ENCODE data around the gene UHRF2. TPM values are rescaled to one million over a fixed set of nuclear protein-coding genes. Genes with fewer than 3 reads are reported as not detected.
A peak's percentile ranks its signal among the peaks of the same experiment; 100 is the strongest.

The UHRF2 gene
- polyA plus RNA-seq, 3 donors, result 1.6 to 36.4 (median 7.7) TPM

DNA sequence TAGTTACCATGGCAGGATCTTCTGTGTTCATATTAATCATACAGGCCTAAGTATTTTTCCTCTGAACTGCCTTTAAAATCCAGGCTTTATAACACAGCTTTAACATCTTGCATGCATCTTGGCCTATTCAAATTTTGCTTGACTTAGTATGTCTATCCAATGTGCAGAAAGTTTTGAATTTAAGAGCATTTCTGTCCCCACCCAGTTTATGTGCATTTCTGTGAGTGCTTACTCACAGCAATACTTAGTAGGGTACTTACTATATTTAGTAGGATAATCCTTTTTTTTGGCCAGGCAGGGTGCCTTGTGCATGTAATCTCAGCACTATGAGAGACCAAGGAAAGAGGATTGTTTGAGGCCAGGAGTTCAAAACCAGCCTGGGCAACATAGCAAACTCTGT lies 18.0 kb downstream of the UHRF2 start:
- Mint-ChIP-seq H3K9me3 (no peaks in the 10 kb centered on the region), H3K36me3 (peaks cover 11 to 24% of the 10 kb centered on the region in 2 donors), H3K4me3 (no peak overlapping the region), H3K27ac (peak overlapping the region in 4 of 7 donors; percentile 38 to 76 (median 50)), H3K27me3 (ENCODE audit: low read depth in 3 of 3) (no peaks in the 10 kb centered on the region), H3K4me1 (peaks cover 51% of the 10 kb centered on the region)
- TF ChIP-seq, protein P1, sequence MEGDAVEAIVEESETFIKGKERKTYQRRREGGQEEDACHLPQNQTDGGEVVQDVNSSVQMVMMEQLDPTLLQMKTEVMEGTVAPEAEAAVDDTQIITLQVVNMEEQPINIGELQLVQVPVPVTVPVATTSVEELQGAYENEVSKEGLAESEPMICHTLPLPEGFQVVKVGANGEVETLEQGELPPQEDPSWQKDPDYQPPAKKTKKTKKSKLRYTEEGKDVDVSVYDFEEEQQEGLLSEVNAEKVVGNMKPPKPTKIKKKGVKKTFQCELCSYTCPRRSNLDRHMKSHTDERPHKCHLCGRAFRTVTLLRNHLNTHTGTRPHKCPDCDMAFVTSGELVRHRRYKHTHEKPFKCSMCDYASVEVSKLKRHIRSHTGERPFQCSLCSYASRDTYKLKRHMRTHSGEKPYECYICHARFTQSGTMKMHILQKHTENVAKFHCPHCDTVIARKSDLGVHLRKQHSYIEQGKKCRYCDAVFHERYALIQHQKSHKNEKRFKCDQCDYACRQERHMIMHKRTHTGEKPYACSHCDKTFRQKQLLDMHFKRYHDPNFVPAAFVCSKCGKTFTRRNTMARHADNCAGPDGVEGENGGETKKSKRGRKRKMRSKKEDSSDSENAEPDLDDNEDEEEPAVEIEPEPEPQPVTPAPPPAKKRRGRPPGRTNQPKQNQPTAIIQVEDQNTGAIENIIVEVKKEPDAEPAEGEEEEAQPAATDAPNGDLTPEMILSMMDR (IDR thresholded peaks at IDR 0.05), result no peak
- no peaks in the 10 kb centered on the region for H3K9me3 ChIP-seq (replicated peaks in 1 of 2; ENCODE audit: control insufficient read depth in 1 of 2, insufficient read depth in 1 of 2, low read length in 2 of 2)
- DNase-seq, result no peak
- H3K4me3 ChIP-seq (replicated peaks in 1 of 3; ENCODE audit: low read depth in 2 of 3, low read length in 3 of 3), result no peak overlapping the region
- H2AFZ ChIP-seq (ENCODE audit: insufficient read depth, low read depth, low read length, poor library complexity, severe bottlenecking), result no peak overlapping the region
- intact Hi-C loops (cut with micrococcal nuclease), result no loop called here
- H3K4me1 ChIP-seq (ENCODE audit: control insufficient read depth in 1 of 2, insufficient read depth in 2 of 2, low read length in 2 of 2), result peaks cover 26 to 44% of the 10 kb centered on the region in 2 donors
- H3K4me2 ChIP-seq (replicated peaks; ENCODE audit: extremely low read depth, low read length, poor library complexity, severe bottlenecking), result no peak overlapping the region
- H3K27me3 ChIP-seq (ENCODE audit: control insufficient read depth in 2 of 2, insufficient read depth in 2 of 2, low read length in 2 of 2), result no peaks in the 10 kb centered on the region
- H3K36me3 ChIP-seq (replicated peaks in 1 of 2; ENCODE audit: control insufficient read depth in 1 of 2, insufficient read depth in 2 of 2, low read length in 2 of 2), result peaks cover 4 to 30% of the 10 kb centered on the region in 2 donors
- H3K79me2 ChIP-seq (ENCODE audit: insufficient read depth, low read length), result peaks cover 100% of the 10 kb centered on the region
- H4K20me1 ChIP-seq (ENCODE audit: insufficient read depth, low read length), result peaks cover 95% of the 10 kb centered on the region
- H3K9ac ChIP-seq (ENCODE audit: insufficient read depth, low read length, poor library complexity, severe bottlenecking), result no peak overlapping the region
- H3K27ac ChIP-seq (ENCODE audit: low read depth in 1 of 2, low read length in 2 of 2), result peak overlapping the region in 1 of 2 donors; percentile 73

DNA sequence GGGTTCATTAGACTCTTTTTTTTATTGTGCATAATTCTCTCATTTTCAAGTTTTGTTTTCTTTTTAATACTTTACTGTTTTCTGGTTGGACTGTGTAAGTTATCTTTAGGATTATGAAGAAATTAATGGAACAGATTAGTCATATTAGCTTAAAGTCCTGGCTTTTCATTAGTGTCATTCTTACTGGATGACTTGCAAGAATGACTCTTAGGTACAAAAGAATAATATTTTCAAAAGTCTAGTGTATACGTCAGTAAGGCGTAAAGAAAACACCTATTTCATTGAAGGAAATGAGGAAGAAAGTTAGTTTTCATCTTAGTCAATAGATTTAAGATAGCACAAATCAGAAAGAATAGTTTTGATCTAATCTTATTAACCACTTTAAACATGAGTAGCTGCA lies 20.4 kb downstream of the UHRF2 start:
- TF ChIP-seq, protein P1 (IDR thresholded peaks at IDR 0.05), result no peak
- H3K36me3 Mint-ChIP-seq, result peaks cover 15 to 31% of the 10 kb centered on the region in 2 donors
- no peaks in the 10 kb centered on the region for H3K9me3 ChIP-seq (replicated peaks in 1 of 2; ENCODE audit: control insufficient read depth in 1 of 2, insufficient read depth in 1 of 2, low read length in 2 of 2)
- H2AFZ ChIP-seq (ENCODE audit: insufficient read depth, low read depth, low read length, poor library complexity, severe bottlenecking), result no peak overlapping the region
- H3K4me1 ChIP-seq (ENCODE audit: control insufficient read depth in 1 of 2, insufficient read depth in 2 of 2, low read length in 2 of 2), result peaks cover 25 to 44% of the 10 kb centered on the region in 2 donors
- no peak overlapping the region for H3K4me3 ChIP-seq (replicated peaks in 1 of 3; ENCODE audit: low read depth in 2 of 3, low read length in 3 of 3)
- peaks cover 14 to 44% of the 10 kb centered on the region in 2 donors for H3K36me3 ChIP-seq (replicated peaks in 1 of 2; ENCODE audit: control insufficient read depth in 1 of 2, insufficient read depth in 2 of 2, low read length in 2 of 2)
- WGBS (ENCODE audit: insufficient coverage), result no CpG with 5 or more reads among the region's 2 CpGs
- peak overlapping the region in 5 of 7 donors; percentile 36 to 85 (median 61) for H3K27ac Mint-ChIP-seq
- peaks cover 48% of the 10 kb centered on the region for H3K4me1 Mint-ChIP-seq
- H3K79me2 ChIP-seq (ENCODE audit: insufficient read depth, low read length), result peaks cover 100% of the 10 kb centered on the region
- no peak overlapping the region for H3K4me3 Mint-ChIP-seq
- H4K20me1 ChIP-seq (ENCODE audit: insufficient read depth, low read length), result peaks cover 94% of the 10 kb centered on the region
- H3K27ac ChIP-seq (ENCODE audit: low read depth in 1 of 2, low read length in 2 of 2), result no peak overlapping the region
- no peak overlapping the region for H3K9ac ChIP-seq (ENCODE audit: insufficient read depth, low read length, poor library complexity, severe bottlenecking)
- DNase-seq, result peak in 1 of 3 donors; percentile 17
- no peaks in the 10 kb centered on the region for H3K9me3 Mint-ChIP-seq
- H3K27me3 ChIP-seq (ENCODE audit: control insufficient read depth in 2 of 2, insufficient read depth in 2 of 2, low read length in 2 of 2), result no peaks in the 10 kb centered on the region
- intact Hi-C loops (cut with micrococcal nuclease), result no loop called here
- H3K4me2 ChIP-seq (replicated peaks; ENCODE audit: extremely low read depth, low read length, poor library complexity, severe bottlenecking), result no peak overlapping the region
- H3K27me3 Mint-ChIP-seq (ENCODE audit: low read depth in 3 of 3), result no peaks in the 10 kb centered on the region
